A549 (cell line): ENCODE results near the gene AMZ1. TPM values are rescaled to one million over a fixed set of nuclear protein-coding genes. Genes with fewer than 3 reads are reported as not detected.

Source experiments
- ATAC-seq, 2 experiments: fragments of 200-7000 bp in 1 of 2; fragments of >200 bp in 1 of 2; cut with Nextera tagmentation in 1 of 2; cut with Tn5 transposase in 1 of 2; 3 replicates each; pipeline versions ENCODE4 v1.8.0 to v1.9.1; 2018 to 2020; ENCODE audit warnings: mild to moderate bottlenecking in 1 of 2, moderate library complexity in 1 of 2
- CTCF ChIA-PET: fragments of 300-600 bp; sonication (Branson Sonifier 250); formaldehyde crosslinking; extraction: SDS; loops from one replicate; lab custom pipeline; 2021; ENCODE audit warnings: antibody characterized with exemption, inconsistent platforms; lab: Yijun Ruan, JAX
- POLR2A ChIA-PET: fragments of 350-600 bp; formaldehyde crosslinking; extraction: SDS; loops from one replicate; lab custom pipeline; 2021; ENCODE audit warnings: antibody characterized with exemption, inconsistent platforms; lab: Yijun Ruan, JAX
- DNase-seq, 2 experiments: peaks; one replicate each; pipeline versions ENCODE4 v3.0.0 to v3.0.0-alpha.2; 2011 to 2016; ENCODE audit warnings: low read depth in 1 of 2, low spot score in 1 of 2
- FAIRE-seq: peaks from 2 replicates; lab custom pipeline; 2011; peaks lifted over from hg19 to GRCh38; lab: Jason Lieb, UNC
- H3K27ac ChIP-seq, 2 experiments: fragments of >200 bp; sonication (Bioruptor Twin); formaldehyde crosslinking; 3 replicates each; pipeline ENCODE4 v1.5.1; 2016 to 2017
- H3K4me1 ChIP-seq: fragments of >200 bp; sonication (Bioruptor Twin); formaldehyde crosslinking; 3 replicates; pipeline ENCODE4 v1.6.1; 2016
- H3K4me2 ChIP-seq: fragments of >200 bp; sonication (Bioruptor Twin); formaldehyde crosslinking; 3 replicates; pipeline ENCODE4 v1.6.1; 2016
- H3K4me3 ChIP-seq: fragments of >200 bp; sonication (Bioruptor Twin); formaldehyde crosslinking; 3 replicates; pipeline ENCODE4 v1.5.1; 2016
- H3K9me3 ChIP-seq: fragments of >200 bp; sonication (Bioruptor Twin); formaldehyde crosslinking; 3 replicates; pipeline ENCODE4 v1.6.1; 2016
- ATOH8 ChIP-seq: fragments of 250-450 bp; sonication (Bioruptor Pico); IDR thresholded peaks from 2 replicates; pipeline ENCODE4 v1.5.0; 2020; ENCODE audit warnings: low read depth, mild to moderate bottlenecking, moderate library complexity
- BCL3 ChIP-seq: fragments of >200 bp; sonication (Bioruptor Twin); formaldehyde crosslinking; IDR thresholded peaks from 3 replicates; pipeline ENCODE4 v1.6.1; 2016
- CEBPB ChIP-seq, 2 experiments: fragments of >200 bp in 1 of 2; sonication (Bioruptor Twin) in 1 of 2; formaldehyde crosslinking in 1 of 2; IDR thresholded peaks; 2 replicates each; pipeline ENCODE4 v1.6.1; 2012 to 2016
- CTCF ChIP-seq: fragments of >200 bp; sonication (Bioruptor Twin); formaldehyde crosslinking; IDR thresholded peaks from 3 replicates; pipeline ENCODE4 v1.5.1; 2016
- EHF ChIP-seq: fragments of 250-450 bp; sonication (Bioruptor Pico); IDR thresholded peaks from 2 replicates; pipeline ENCODE4 v1.5.0; 2020; ENCODE audit warnings: mild to moderate bottlenecking
- FOSB ChIP-seq: fragments of 250-450 bp; sonication (Bioruptor Pico); IDR thresholded peaks from 2 replicates; pipeline ENCODE4 v1.5.0; 2020; ENCODE audit warnings: mild to moderate bottlenecking, moderate library complexity
- FOXS1 ChIP-seq: fragments of 250-450 bp; sonication (Bioruptor Pico); IDR thresholded peaks from 2 replicates; pipeline ENCODE4 v1.5.0; 2020; ENCODE audit warnings: mild to moderate bottlenecking, moderate library complexity
- HDAC2 ChIP-seq: fragments of 200-600 bp; sonication (generic); IDR thresholded peaks from 2 replicates; pipeline ENCODE4 v1.6.1; 2016
- HES2 ChIP-seq: fragments of >200 bp; sonication (Bioruptor Twin); formaldehyde crosslinking; IDR thresholded peaks from 2 replicates; pipeline ENCODE4 v1.6.1; 2016
- HEYL ChIP-seq: fragments of 250-450 bp; sonication (Bioruptor Pico); IDR thresholded peaks from 2 replicates; pipeline ENCODE4 v1.8.0; 2021; ENCODE audit warnings: mild to moderate bottlenecking, moderate library complexity
- HMGXB4 ChIP-seq: fragments of 250-450 bp; sonication (Bioruptor Pico); IDR thresholded peaks from 2 replicates; pipeline ENCODE4 v1.5.0; 2021; ENCODE audit warnings: mild to moderate bottlenecking, moderate library complexity, borderline replicate concordance
- HOXA7 ChIP-seq: fragments of 250-450 bp; sonication (Bioruptor Pico); IDR thresholded peaks from 2 replicates; pipeline ENCODE4 v1.5.0; 2020; ENCODE audit warnings: mild to moderate bottlenecking, moderate library complexity
- HOXB5 ChIP-seq: fragments of 250-450 bp; sonication (Bioruptor Pico); IDR thresholded peaks from 2 replicates; pipeline ENCODE4 v1.5.0; 2020; ENCODE audit warnings: mild to moderate bottlenecking, moderate library complexity
- KDM1A ChIP-seq: fragments of 200-600 bp; sonication (generic); IDR thresholded peaks from 2 replicates; pipeline ENCODE4 v1.6.1; 2016; ENCODE audit warnings: low read depth, mild to moderate bottlenecking
- NFE2L2 ChIP-seq: fragments of 150-350 bp; conservative IDR thresholded peaks from 2 replicates; pipeline ENCODE4 v1.6.1; 2014; ENCODE audit warnings: low read length
- RAD21 ChIP-seq, 2 experiments: fragments of >200 bp in 1 of 2; sonication (Bioruptor Twin) in 1 of 2; formaldehyde crosslinking in 1 of 2; IDR thresholded peaks in 1 of 2; conservative IDR thresholded peaks in 1 of 2; 2 replicates in 1 of 2; 3 replicates in 1 of 2; pipeline ENCODE4 v1.6.1; 2012 to 2018; ENCODE audit warnings: inconsistent platforms in 1 of 2
- REST ChIP-seq: fragments of 200-600 bp; sonication (generic); IDR thresholded peaks from 2 replicates; pipeline ENCODE4 v1.6.1; 2016; ENCODE audit warnings: antibody characterized with exemption, mild to moderate bottlenecking, moderate library complexity
- TP53 ChIP-seq: fragments of 250-450 bp; sonication (Bioruptor Pico); IDR thresholded peaks from 2 replicates; pipeline ENCODE4 v1.5.0; 2021; ENCODE audit warnings: mild to moderate bottlenecking, moderate library complexity
- ZSCAN20 ChIP-seq: fragments of 250-450 bp; sonication (Bioruptor Pico); IDR thresholded peaks from 2 replicates; pipeline ENCODE4 v1.8.0; 2022; ENCODE audit warnings: mild to moderate bottlenecking, moderate library complexity
- WGBS: methylation state at CpG from one replicate; pipeline ENCODE4 v1.1.6; 2017; ENCODE audit errors: missing lambda C conversion rate; 5-methylcytosine and 5-hydroxymethylcytosine counted together
- polyA plus RNA-seq, 4 experiments: library from polyadenylated mRNA; depleted of rRNA in 3 of 4; stranded (reverse); fragments of >200 nt; fragmentation: RNase III in 1 of 4; extraction: RNeasy Plus Mini Kit Qiagen cat#74134 plus additional on column Dnase treatment in 1 of 4; gene quantifications; 2 replicates in 3 of 4; 3 replicates in 1 of 4; pipeline ENCODE4 v1.2.3, GENCODE V29; 2011 to 2017

Gene AMZ1
- polyA plus RNA-seq, 2 of the 4 experiments (the other 2 are of a cell fraction) = 0.01 TPM; not detected in 1

GRCh38 chr7:2710286-2710655 is 22.3 kb downstream of the AMZ1 start:
- Histone ChIP-seq H3K4me1 (no peaks in the 10 kb centered on the region), H3K4me3 (no peak overlapping the region), H3K4me2 (no peak overlapping the region), H3K27ac (no peak overlapping the region), H3K9me3 (no peaks in the 10 kb centered on the region)
- FAIRE-seq (no peak), ATAC-seq (no peak)
- ChIA-PET POLR2A (no interaction called here), CTCF (interaction anchor here (0.6 to 6.7 kb wide), 46 partner anchors 8 to 1922 kb away, joined by 3 to 36 read pairs (median 5); no protein-coding TSS in a partner anchor)
- WGBS = 89% methylated on average over 11 of the region's 11 CpGs
- TF ChIP-seq CTCF (no peak), BCL3 (no peak), NFE2L2 (no peak), KDM1A (no peak), HMGXB4 (CRISPR knock-in tag) (no peak), HES2 (no peak), ATOH8 (CRISPR knock-in tag) (no peak), HEYL (no peak), HOXB5 (CRISPR knock-in tag) (no peak), RAD21 (conservative IDR thresholded peaks at IDR 0.05 in 1 of 2, IDR thresholded peaks at IDR 0.05 in 1 of 2) (no peak), ZSCAN20 (CRISPR knock-in tag) (no peak), TP53 (CRISPR knock-in tag) (no peak), HDAC2 (no peak)
- TF ChIP-seq, all 56 proteins: peak for 0
- DNase-seq = no peak

GRCh38 chr7:2710901-2711551 is 23.0 kb downstream of the AMZ1 start:
- DNase-seq (no peak), ATAC-seq (no peak), FAIRE-seq (no peak)
- Histone ChIP-seq H3K4me2 (no peak overlapping the region), H3K4me1 (no peaks in the 10 kb centered on the region), H3K4me3 (no peak overlapping the region), H3K27ac (no peak overlapping the region), H3K9me3 (no peaks in the 10 kb centered on the region)
- TF ChIP-seq HEYL = no peak
- TF ChIP-seq HOXA7 (CRISPR knock-in tag) = no peak
- no peak for TF ChIP-seq FOSB (CRISPR knock-in tag)
- TF ChIP-seq BCL3 = no peak
- TF ChIP-seq HMGXB4 (CRISPR knock-in tag) = no peak
- no peak for TF ChIP-seq HDAC2
- TF ChIP-seq CEBPB (IDR thresholded peaks at IDR 0.05) = no peak
- TF ChIP-seq EHF (CRISPR knock-in tag) = no peak
- TF ChIP-seq FOXS1 (CRISPR knock-in tag) = no peak
- TF ChIP-seq REST = no peak
- ChIA-PET POLR2A (interaction anchor here (0.5 kb wide), 1 partner anchor 80 kb away, joined by 4 read pairs; no protein-coding TSS in a partner anchor), CTCF (interaction anchor here (0.9 to 6.7 kb wide), 24 partner anchors 8 to 261 kb away, joined by 3 to 36 read pairs (median 9); no protein-coding TSS in a partner anchor)
- WGBS = 41% methylated on average over 4 of the region's 4 CpGs
